Mesendoderm (in vitro differentiated cells): Measurements from ENCODE around the gene MTFMT.
"Not testable (repeated sequence)": the region's sequence is repeated elsewhere in the genome, so short reads cannot be mapped to it uniquely, and the experiment has no call there.

Source experiments
- DNase-seq: peaks from one replicate; pipeline ENCODE4 v3.0.0; 2013
- H2AK5ac ChIP-seq: 2 replicates; pipeline ENCODE4 v1.6.1; 2013; ENCODE audit warnings: low read length, inconsistent platforms
- H2BK120ac ChIP-seq: 2 replicates; pipeline ENCODE4 v1.6.1; 2013; ENCODE audit warnings: low read depth, mild to moderate bottlenecking, low read length, moderate library complexity, mixed read lengths
- H2BK15ac ChIP-seq: replicated peaks from 2 replicates; pipeline ENCODE4 v1.6.1; 2013; ENCODE audit warnings: low read depth, mild to moderate bottlenecking, moderate library complexity
- H2BK5ac ChIP-seq: 2 replicates; pipeline ENCODE4 v1.6.1; 2013; ENCODE audit warnings: low read length, inconsistent platforms
- H3K18ac ChIP-seq: 2 replicates; pipeline ENCODE4 v1.6.1; 2013; ENCODE audit warnings: mild to moderate bottlenecking, low read length, mixed read lengths
- H3K23ac ChIP-seq: one replicate; pipeline ENCODE4 v1.6.1; 2013; ENCODE audit warnings: low read length
- H3K27ac ChIP-seq: 2 replicates; pipeline ENCODE4 v1.5.1; 2013; ENCODE audit warnings: low read depth, mild to moderate bottlenecking, inconsistent platforms, low read length, moderate library complexity
- H3K27me3 ChIP-seq: 2 replicates; pipeline ENCODE4 v1.6.1; 2013; ENCODE audit warnings: low read length, control low read depth, mild to moderate bottlenecking, inconsistent platforms; ENCODE audit not compliant: insufficient read depth, poor library complexity
- H3K36me3 ChIP-seq: 2 replicates; pipeline ENCODE4 v1.6.1; 2013; ENCODE audit warnings: low read length, inconsistent platforms; ENCODE audit not compliant: control insufficient read depth, insufficient read depth
- H3K4ac ChIP-seq: one replicate; pipeline ENCODE4 v1.6.1; 2013; ENCODE audit warnings: low read depth, mild to moderate bottlenecking, low read length, moderate library complexity
- H3K4me1 ChIP-seq: 2 replicates; pipeline ENCODE4 v1.6.1; 2013; ENCODE audit warnings: low read depth, low read length, inconsistent platforms; ENCODE audit not compliant: control insufficient read depth
- H3K4me2 ChIP-seq: 2 replicates; pipeline ENCODE4 v1.6.1; 2013; ENCODE audit warnings: low read length
- H3K4me3 ChIP-seq: 2 replicates; pipeline ENCODE4 v1.5.1; 2013; ENCODE audit warnings: mild to moderate bottlenecking, low read length
- H3K56ac ChIP-seq: one replicate; pipeline ENCODE4 v1.6.1; 2013; ENCODE audit warnings: low read length
- H3K79me1 ChIP-seq: 2 replicates; pipeline ENCODE4 v1.6.1; 2013; ENCODE audit warnings: low read length, inconsistent platforms
- H3K79me2 ChIP-seq: 2 replicates; pipeline ENCODE4 v1.6.1; 2013; ENCODE audit warnings: mild to moderate bottlenecking, low read length; ENCODE audit not compliant: control insufficient read depth, insufficient read depth
- H3K9ac ChIP-seq: 2 replicates; pipeline ENCODE4 v1.6.1; 2013; ENCODE audit warnings: low read length, inconsistent platforms
- H4K5ac ChIP-seq: one replicate; pipeline ENCODE4 v1.6.1; 2013; ENCODE audit warnings: low read length
- H4K8ac ChIP-seq: one replicate; pipeline ENCODE4 v1.6.1; 2013; ENCODE audit warnings: low read depth, mild to moderate bottlenecking, control low read depth, low read length, moderate library complexity
- WGBS: extraction: QIAGEN DNeasy Blood & Tissue Kit; methylation state at CpG from one replicate; pipeline ENCODE4 v1.1.7; 2013; ENCODE audit warnings: low lambda C conversion rate, missing lambda C conversion rate; ENCODE audit not compliant: insufficient coverage; ENCODE audit errors: extremely low coverage; 5-methylcytosine and 5-hydroxymethylcytosine counted together

Gene MTFMT

DNA sequence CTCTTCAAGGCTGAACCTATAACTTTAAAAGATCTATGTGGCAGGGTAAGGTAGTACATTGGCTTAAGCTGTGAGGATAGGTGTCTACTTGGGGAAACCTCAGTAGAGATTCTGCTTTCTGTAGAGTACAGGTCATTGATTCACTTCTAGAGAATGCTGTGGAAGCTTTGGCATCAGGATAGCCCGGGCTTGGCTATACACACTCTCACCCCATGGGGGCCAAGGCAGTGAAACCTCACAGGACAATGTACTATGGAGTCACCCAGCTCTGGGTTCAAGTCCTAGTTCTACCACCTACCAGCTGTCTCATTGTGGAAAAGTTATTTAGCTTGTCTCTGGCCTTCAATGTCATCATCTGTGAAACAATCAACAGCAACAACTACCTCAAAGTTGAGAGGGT lies 9.0 kb downstream of the MTFMT start:
- Histone ChIP-seq H2AK5ac (no peak overlapping the region), H2BK120ac (no peak overlapping the region), H3K4ac (no peak overlapping the region), H4K5ac (no peak overlapping the region), H3K27ac (no peak overlapping the region), H3K4me1 (no peaks in the 10 kb centered on the region), H3K4me3 (no peak overlapping the region), H3K18ac (no peak overlapping the region), H3K27me3 (no peaks in the 10 kb centered on the region), H3K79me2 (no peaks in the 10 kb centered on the region), H2BK5ac (no peak overlapping the region), H3K79me1 (no peaks in the 10 kb centered on the region), H4K8ac (no peak overlapping the region), H3K56ac (no peak overlapping the region), H3K9ac (no peak overlapping the region), H3K23ac (no peak overlapping the region), H2BK15ac (no peak overlapping the region), H3K4me2 (no peak overlapping the region), H3K36me3 (peaks cover 2% of the 10 kb centered on the region)
- no CpG with 5 or more reads among the region's 1 CpG for whole genome bisulfite sequencing
- peak; percentile 25 for DNase-seq

DNA sequence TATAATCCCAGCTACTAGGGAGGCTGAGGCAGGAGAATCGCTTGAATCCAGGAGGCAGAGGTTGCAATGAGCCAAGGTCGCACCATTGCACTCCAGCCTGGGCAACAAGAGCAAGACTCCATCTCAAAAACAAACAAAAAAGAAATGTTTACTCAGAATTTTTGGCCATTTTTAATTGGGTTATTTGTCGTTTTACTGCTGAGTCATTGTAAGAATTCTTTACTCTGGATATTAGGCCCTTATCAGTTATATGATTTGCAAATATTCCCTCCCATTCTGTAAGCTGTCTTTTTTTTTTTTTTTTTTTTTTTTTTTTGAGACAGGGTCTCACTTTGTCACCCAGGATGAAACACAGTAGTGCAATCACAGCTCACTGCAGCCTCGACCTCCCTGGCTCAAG lies 18.2 kb downstream of the MTFMT start:
- not testable (repeated sequence) for DNase-seq, H3K4me2 ChIP-seq, H4K8ac ChIP-seq, H2BK5ac ChIP-seq, H3K27me3 ChIP-seq, H4K5ac ChIP-seq, H3K36me3 ChIP-seq, H3K27ac ChIP-seq, H2BK120ac ChIP-seq, H3K79me2 ChIP-seq, H3K9ac ChIP-seq, H3K4me1 ChIP-seq, H3K23ac ChIP-seq, H2BK15ac ChIP-seq, H3K79me1 ChIP-seq, H3K18ac ChIP-seq, H3K4ac ChIP-seq, H3K4me3 ChIP-seq, H2AK5ac ChIP-seq, H3K56ac ChIP-seq
- WGBS: no CpG with 5 or more reads among the region's 4 CpGs

DNA sequence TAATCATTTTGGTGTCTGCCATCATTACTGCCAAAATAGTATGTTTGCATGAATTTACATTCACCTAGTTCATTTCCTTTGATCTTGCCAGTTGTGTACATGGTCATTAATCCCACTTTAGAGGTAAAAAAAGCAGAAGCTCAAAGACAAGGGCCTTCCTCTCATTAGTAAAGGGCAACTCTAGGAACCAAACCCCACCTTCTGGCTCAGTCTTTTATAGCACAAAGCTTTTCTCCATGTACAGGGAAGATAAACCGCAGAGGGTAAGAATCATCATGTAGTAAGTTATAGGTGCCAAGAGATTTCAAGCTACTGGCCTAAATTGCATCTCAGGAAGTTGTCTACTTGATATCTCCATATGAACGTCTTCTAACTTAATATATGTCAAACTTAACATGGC lies 20.5 kb downstream of the MTFMT start:
- Histone ChIP-seq H3K36me3 (peaks cover 4% of the 10 kb centered on the region), H3K27me3 (no peaks in the 10 kb centered on the region), H4K5ac (no peak overlapping the region), H3K23ac (no peak overlapping the region), H2BK5ac (no peak overlapping the region), H2BK120ac (no peak overlapping the region), H4K8ac (no peak overlapping the region), H3K4ac (no peak overlapping the region), H3K4me2 (no peak overlapping the region), H3K9ac (no peak overlapping the region), H2BK15ac (no peak overlapping the region), H3K18ac (no peak overlapping the region), H3K79me1 (no peaks in the 10 kb centered on the region), H3K4me1 (no peaks in the 10 kb centered on the region), H3K56ac (no peak overlapping the region), H3K4me3 (no peak overlapping the region), H3K27ac (no peak overlapping the region), H3K79me2 (no peaks in the 10 kb centered on the region), H2AK5ac (no peak overlapping the region)
- WGBS: no CpG with 5 or more reads among the region's 2 CpGs
- peak; percentile 36 for DNase-seq

DNA sequence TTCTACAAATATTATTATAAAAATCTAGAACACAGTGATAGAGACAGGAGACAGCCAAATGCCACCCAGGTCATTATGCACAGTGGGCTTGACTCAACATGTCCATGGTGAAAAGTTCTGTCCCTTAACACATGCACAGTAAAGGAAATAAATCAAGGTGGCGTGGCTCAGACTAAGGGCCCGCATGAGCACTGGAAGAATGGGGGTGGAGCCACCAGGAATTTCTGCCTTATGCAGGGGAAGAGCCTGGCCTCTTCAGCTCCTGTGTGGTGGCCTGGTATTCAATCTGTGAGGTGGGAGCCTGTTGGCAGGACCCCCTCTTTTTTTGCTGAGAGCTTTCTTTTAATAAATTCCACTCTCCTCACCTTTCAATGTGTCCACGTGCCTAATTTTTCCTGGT lies 22.6 kb downstream of the MTFMT start:
- Histone ChIP-seq H3K79me2 (no peaks in the 10 kb centered on the region), H3K23ac (no peak overlapping the region), H3K36me3 (no peaks in the 10 kb centered on the region), H2AK5ac (no peak overlapping the region), H3K27ac (no peak overlapping the region), H4K8ac (no peak overlapping the region), H3K56ac (no peak overlapping the region), H3K18ac (no peak overlapping the region), H2BK5ac (no peak overlapping the region), H2BK120ac (no peak overlapping the region), H3K27me3 (no peaks in the 10 kb centered on the region), H4K5ac (no peak overlapping the region), H2BK15ac (no peak overlapping the region), H3K4me2 (no peak overlapping the region), H3K4me1 (no peaks in the 10 kb centered on the region), H3K4me3 (no peak overlapping the region), H3K79me1 (no peaks in the 10 kb centered on the region), H3K9ac (no peak overlapping the region), H3K4ac (no peak overlapping the region)
- peak; percentile 26 for DNase-seq
- no CpG with 5 or more reads among the region's 3 CpGs for WGBS

DNA sequence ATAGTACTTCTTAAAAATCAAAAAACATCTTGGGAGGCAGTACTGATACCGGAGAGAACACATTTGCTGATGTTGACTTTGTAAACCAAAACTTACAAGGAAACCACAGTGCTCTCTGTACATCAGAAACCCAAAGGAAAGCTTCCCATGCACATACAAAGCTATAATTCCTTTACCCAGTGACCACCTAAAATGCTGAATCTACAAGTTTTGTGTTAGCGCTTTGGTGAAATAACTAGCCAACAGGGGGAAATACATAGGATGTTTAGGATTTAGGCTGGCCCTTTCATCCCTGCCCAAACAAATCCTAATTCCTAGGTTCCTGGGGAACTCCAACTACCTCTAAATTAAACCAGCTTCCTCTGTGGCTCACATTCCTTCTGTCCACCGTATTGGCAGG lies 24.4 kb downstream of the MTFMT start:
- WGBS: no CpG with 5 or more reads among the region's 3 CpGs
- no peak overlapping the region for H3K18ac ChIP-seq
- H3K36me3 ChIP-seq: no peaks in the 10 kb centered on the region
- H2BK5ac ChIP-seq: no peak overlapping the region
- no peak overlapping the region for H3K4me3 ChIP-seq
- H2BK15ac ChIP-seq: no peak overlapping the region
- H2BK120ac ChIP-seq: no peak overlapping the region
- no peak overlapping the region for H3K4me2 ChIP-seq
- no peak overlapping the region for H3K56ac ChIP-seq
- H3K27me3 ChIP-seq: no peaks in the 10 kb centered on the region
- no peak overlapping the region for H3K27ac ChIP-seq
- H3K4ac ChIP-seq: no peak overlapping the region
- H4K8ac ChIP-seq: no peak overlapping the region
- no peak overlapping the region for H3K9ac ChIP-seq
- H3K79me2 ChIP-seq: no peaks in the 10 kb centered on the region
- H3K79me1 ChIP-seq: no peaks in the 10 kb centered on the region
- no peak overlapping the region for H2AK5ac ChIP-seq
- DNase-seq: no peak
- no peak overlapping the region for H3K23ac ChIP-seq
- H4K5ac ChIP-seq: no peak overlapping the region
- H3K4me1 ChIP-seq: no peaks in the 10 kb centered on the region

DNA sequence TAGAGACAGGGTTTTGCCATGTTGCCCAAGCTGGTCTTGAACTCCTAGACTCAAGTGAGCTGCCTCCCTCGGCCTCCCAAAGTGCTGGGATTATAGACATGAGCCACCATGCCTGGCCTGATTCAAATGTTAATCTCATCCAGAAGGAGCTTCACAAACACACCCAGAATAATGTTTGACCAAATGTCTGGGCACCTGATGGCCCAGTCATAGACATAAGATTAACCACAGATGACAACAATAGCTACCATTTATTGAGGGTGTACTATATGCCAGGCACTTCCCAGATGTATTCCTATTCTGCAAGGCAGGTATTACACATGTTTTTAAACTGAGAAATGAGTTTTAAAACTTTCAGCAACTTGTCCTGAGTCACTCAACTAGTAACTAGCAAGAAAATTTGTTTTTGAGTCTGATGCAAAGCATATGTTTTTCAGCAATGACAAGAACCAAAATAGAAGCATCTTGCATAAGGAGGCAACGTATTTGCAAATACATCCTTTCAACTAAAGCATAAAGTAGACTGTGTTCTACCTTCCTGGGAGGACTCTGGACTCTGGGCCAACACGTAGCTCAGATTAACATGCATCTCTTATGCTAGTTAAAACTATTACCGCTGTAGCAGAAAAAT lies 31.6 kb downstream of the MTFMT start:
- no peak overlapping the region for H3K56ac ChIP-seq
- H4K5ac ChIP-seq: no peak overlapping the region
- H3K27ac ChIP-seq: no peak overlapping the region
- H3K4me2 ChIP-seq: no peak overlapping the region
- H2BK5ac ChIP-seq: no peak overlapping the region
- no peak overlapping the region for H3K23ac ChIP-seq
- no peak overlapping the region for H2AK5ac ChIP-seq
- H2BK120ac ChIP-seq: no peak overlapping the region
- H3K4me1 ChIP-seq: no peaks in the 10 kb centered on the region
- no peaks in the 10 kb centered on the region for H3K36me3 ChIP-seq
- H4K8ac ChIP-seq: no peak overlapping the region
- no peak overlapping the region for H2BK15ac ChIP-seq
- H3K18ac ChIP-seq: no peak overlapping the region
- WGBS: no CpG with 5 or more reads among the region's 4 CpGs
- no peak overlapping the region for H3K4me3 ChIP-seq
- no peak overlapping the region for H3K9ac ChIP-seq
- H3K4ac ChIP-seq: no peak overlapping the region
- H3K79me2 ChIP-seq: no peaks in the 10 kb centered on the region
- H3K27me3 ChIP-seq: no peaks in the 10 kb centered on the region
- no peak for DNase-seq
- H3K79me1 ChIP-seq: no peaks in the 10 kb centered on the region
